Stimulated activated CD8-positive, alpha-beta memory T cell treated with anti-CD3 and anti-CD28 coated beads, Interleukin-12 subunit alpha, Interleukin-12 subunit beta, amount 100 ng/mL, for 1 hour (primary cell): ENCODE results near the gene HK1.

Experiments
- DNase-seq: peaks from one replicate; pipeline ENCODE4 v3.0.0-alpha.2; 2020; ENCODE audit warnings: low read depth

The HK1 gene

GRCh38 chr10:69349542-69349888 lies 71.2 kb downstream of the HK1 start:
- DNase-seq, result no peak

DNA sequence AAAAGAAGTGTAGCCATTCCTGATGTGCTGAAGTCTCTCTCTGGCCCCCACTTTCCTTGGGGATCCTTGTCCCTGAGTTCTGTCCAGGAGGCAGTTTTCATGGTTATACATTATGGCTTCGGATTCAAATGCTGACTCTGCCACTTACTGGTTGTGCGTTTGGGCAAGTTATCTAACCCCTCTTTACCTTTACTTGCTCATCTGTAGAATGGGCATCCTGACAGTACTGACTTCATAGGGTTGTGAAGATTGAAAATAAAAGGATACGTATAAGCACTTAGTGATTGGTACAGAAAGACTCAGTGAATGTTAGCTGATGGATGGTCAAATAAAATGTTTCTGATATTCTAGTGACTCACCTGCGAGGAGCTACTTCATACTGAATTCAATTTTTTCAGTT lies 73.3 kb downstream of the HK1 start:
- DNase-seq, result no peak

DNA sequence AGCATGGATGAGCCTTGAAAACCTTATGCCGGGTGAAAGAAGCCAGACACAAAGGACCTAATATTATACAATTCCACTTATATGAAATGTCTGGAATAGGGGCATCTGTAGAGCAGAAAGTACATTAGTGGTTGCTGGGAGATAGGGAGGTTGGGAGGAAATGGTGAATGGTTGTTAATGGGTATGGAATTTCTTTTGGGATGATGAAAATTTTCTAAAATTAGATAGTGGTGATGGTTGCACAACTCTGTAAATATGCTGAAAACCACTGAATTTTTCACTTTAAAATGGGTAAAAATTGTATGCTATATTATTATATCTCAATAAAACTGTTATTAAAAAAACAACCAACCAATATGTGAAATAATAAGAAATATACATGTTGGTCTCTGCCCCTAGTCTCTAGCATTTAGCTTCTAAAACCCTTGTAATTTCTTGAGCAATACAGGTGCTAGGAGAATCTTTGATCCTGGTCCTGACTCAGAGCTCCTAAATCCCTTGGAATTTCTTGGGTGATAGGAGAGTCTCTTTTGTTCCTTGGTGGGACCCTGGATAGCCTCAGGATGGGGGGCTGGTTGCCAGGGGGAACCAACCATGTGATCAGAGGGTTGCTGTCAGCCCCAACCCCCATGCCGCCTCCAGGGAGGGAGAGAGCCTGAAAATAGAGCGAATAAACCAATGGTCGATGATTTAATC lies 74.4 kb downstream of the HK1 start:
- DNase-seq, result no peak

DNA sequence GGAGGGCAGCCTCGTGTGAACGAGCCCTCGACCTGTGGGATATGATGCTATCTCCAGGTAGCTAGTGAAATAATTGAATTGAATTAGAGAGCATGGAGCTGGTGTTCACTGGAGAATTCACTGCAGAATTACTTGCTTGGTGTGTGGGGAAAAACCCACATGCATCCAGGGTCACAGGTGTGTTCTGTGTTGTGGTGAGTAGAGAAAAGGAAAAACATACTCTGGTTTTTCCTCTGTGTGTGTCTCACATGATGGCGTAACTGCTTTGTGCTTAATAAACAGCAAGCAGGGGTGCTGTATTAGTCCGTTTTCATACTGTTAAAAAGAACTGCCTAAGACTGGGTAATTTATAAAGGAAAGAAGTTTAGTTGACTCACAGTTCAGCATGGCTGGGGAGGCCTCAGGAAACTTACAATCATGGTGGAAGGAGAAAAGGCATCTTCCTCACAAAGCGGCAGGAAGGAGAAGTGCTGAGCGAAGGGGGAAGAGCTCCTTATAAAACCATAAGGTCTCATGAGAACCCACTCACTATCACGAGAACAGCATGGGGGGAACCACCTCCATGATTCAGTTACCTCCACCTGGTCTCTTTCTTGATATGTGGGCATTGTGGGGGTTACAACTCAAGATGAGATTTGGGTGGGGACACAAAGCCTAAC lies 75.8 kb downstream of the HK1 start:
- no peak for DNase-seq

DNA sequence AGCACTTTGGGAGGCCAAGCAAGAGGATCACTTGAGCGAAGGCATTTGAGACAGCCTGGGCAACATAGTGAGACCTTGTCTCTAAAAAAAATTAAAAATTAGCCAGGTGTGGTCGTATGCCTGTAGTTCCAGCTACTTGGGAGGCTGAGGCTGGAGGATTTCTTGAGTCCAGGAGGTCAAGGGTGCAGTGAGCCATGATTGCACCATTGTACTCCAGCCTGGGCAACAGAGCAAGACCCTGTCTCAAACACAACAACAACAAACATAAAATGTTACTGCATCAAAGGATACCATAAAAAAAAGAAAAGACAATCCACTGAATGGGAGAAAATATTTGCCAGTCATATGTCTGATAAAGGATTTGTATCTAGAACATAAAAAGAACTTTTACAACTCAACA lies 77.9 kb downstream of the HK1 start:
- DNase-seq, result no peak

GRCh38 chr10:69358148-69358795 lies 80.0 kb downstream of the HK1 start:
- DNase-seq, result no peak

DNA sequence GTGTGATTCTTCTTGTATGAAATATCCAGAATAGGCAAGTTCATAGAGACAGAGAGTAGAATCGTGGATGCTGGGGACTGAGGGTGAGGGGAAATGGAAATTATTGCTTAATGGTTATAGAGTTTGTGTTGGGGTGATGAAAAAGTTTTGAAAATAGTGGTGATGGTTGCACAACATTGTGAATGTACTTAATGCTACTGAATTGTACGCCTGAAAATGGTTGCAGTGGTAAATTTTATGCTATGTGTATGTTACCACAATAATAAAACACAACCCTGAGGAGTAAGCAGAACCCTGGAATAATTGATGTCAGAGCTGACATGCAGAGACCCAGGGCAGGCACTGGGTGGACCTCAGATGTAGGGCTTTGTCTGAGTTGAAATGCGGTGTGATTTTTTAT lies 80.9 kb downstream of the HK1 start:
- DNase-seq, result no peak

GRCh38 chr10:69359594-69359993 lies 81.3 kb downstream of the HK1 start:
- DNase-seq, result no peak

DNA sequence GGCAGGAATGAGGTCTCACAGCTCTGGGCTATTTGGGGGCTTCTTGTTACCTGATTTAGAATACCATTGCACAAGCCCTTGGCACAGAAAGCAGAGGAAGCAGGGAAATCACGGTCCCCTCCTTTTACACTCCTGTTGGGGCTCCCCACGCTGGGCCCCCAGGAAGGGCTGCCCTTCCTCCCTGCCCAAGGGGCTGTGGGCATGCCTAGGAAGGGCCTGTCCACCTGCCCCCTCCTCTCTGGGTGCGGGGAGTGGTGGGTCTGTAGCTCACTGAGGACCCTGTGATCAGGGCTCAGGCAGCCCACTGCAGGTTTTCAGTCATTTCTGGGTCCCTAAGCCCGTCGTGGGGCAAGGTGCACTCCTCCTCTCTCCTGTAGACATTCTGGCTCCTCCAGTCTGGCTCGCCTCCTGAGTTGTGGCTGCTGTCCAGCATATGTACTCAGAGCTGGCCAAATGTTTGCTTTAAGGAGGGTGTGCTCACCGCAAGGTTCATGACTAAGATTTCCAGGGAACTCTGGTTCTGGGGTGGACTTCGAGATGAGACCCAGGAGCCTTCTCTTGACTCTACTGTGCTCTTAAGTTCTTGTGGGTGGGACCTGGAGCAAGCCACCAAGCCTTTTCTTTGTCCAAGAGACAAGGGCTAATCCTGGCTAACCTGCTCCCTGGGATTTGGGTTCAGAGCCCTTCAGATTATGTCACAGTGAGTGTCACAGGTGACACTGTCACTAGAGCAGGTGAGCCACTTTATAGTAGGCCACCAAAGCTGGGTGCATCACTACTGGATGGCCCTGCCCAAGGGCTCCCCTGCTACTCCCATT lies 82.4 kb downstream of the HK1 start:
- DNase-seq, result no peak

GRCh38 chr10:69361303-69361614 lies 83.0 kb downstream of the HK1 start:
- no peak for DNase-seq

DNA sequence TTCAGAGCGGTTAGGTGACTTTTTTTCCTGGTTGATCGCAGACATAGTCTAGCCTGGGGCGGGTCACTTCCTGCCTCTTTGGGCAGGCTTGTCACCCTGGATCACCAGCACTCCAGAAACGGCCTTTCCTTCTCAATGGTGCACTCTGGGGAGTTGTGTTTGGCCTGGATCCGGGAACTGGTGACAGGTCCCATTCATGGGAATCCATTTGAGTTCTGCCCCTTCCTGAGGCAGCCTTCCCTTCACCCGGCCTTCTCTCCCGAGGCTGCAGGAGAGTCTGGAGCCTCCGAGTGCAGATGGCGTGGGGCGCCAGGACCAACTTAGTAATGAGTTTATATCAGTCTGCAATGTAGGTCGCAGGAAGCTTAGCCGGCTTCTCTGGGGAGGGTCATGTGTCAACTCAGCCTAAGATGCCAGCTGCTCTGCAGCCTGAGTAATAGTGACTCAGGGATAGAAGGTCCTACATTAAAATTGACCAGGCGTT lies 84.2 kb downstream of the HK1 start:
- no peak for DNase-seq

- DNase-seq, result no peak
Observed at GRCh38 chr10:69363666-69364065, 85.4 kb downstream of the HK1 start.

GRCh38 chr10:69364232-69364940 lies 86.1 kb downstream of the HK1 start:
- no peak for DNase-seq

GRCh38 chr10:69366738-69367137 lies 88.4 kb downstream of the HK1 start:
- no peak for DNase-seq

GRCh38 chr10:69367469-69367868 lies 89.2 kb downstream of the HK1 start:
- no peak for DNase-seq

GRCh38 chr10:69372126-69372980 lies 94.1 kb downstream of the HK1 start:
- DNase-seq, result no peak

DNA sequence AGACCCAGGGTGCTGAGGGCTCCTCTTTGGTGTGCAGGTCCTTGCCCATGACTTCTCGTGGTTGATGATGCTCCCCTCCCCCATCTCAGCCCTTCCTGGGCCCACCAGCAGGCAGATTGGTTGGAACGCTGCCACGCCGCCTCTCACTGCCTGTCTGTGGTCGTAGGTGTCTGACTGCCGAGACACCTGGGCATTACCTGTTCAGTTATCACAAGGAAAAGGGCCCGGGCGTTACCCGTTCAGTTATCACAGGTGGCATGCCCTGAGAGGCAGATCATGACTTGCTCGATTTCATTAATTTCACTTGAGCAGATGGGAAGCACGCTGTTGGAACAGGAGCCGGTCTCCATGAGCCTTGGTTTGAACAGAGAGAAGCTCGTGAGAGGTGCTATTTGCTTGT lies 95.9 kb downstream of the HK1 start:
- no peak for DNase-seq

GRCh38 chr10:69374931-69375306 lies 96.6 kb downstream of the HK1 start:
- DNase-seq, result no peak

DNA sequence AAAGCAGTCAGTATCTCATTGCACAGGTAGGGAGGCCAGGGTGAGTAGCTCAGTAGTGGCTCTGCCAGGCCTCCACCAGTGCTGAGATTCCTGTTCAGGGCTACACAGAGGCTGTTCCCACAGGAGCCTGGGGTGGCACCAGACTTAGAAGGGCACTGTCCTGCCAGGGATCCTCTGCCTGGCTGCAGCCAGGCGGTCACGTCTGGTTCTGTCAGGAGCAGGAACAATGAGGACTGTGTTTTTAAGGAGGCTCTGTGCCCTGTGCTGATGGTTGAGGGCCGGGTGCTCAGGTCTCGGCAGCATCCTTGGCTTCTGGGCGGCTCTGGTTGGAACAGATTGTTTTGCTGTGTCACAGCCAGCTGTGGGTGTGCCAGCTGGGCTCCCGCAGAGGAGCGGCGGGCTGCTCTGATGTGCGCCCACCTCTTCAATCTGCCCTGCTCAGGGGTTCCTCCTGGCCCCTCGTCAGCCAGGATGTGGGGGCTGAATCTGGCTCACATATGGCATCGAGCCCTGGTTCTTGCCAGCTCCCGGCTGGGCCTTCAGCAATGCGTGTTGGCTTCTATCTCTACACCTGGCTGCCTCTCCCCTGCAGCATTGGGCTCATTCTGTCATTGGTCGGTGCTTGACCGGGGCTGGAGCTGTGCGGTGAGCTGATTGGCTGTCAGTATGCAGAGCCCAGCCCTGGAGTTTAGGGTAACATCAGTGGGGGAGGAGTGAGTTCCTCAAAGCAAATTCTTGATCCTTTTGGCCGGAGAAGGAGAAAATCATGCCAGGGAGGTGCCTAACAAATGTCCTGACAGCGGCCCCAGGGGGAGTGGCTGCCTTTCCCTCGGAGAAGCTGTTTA lies 97.2 kb downstream of the HK1 start:
- no peak for DNase-seq

GRCh38 chr10:69376662-69377061 lies 98.4 kb downstream of the HK1 start:
- no peak for DNase-seq
